H1 (cell line): ENCODE results near the gene MYH10. TPM values are rescaled to one million over a fixed set of nuclear protein-coding genes. Genes with fewer than 3 reads are reported as not detected.

Experiments used
- CTCF ChIA-PET: fragments of 300-600 bp; sonication (Branson Sonifier 250); formaldehyde crosslinking; loops from one replicate; lab custom pipeline; 2021; ENCODE audit not compliant: partially characterized antibody; lab: Charles Lee
- POLR2A ChIA-PET: fragments of 300-600 bp; sonication (Branson Sonifier 250); formaldehyde crosslinking; loops from one replicate; lab custom pipeline; 2021; ENCODE audit warnings: inconsistent platforms; ENCODE audit not compliant: partially characterized antibody; lab: Charles Lee
- DNase-seq, 2 experiments: peaks; one replicate each; pipeline versions ENCODE4 v3.0.0 to v3.0.0-alpha.2; 2010 to 2022; ENCODE audit warnings: low spot score in 2 of 2, low read depth in 1 of 2, mixed read lengths in 1 of 2
- FAIRE-seq: peaks from 2 replicates; lab custom pipeline; 2011; peaks lifted over from hg19 to GRCh38; lab: Jason Lieb, UNC
- H2AFZ ChIP-seq: 2 replicates; pipeline ENCODE4 v1.8.1; 2012; ENCODE audit warnings: low read length, inconsistent platforms
- H2AK5ac ChIP-seq: 2 replicates; pipeline ENCODE4 v1.6.1; 2013; ENCODE audit warnings: low read depth, low read length
- H2BK120ac ChIP-seq: replicated peaks from 2 replicates; pipeline ENCODE3; 2013; ENCODE audit warnings: low read depth, low read length, inconsistent platforms
- H2BK12ac ChIP-seq: 2 replicates; pipeline ENCODE4 v1.6.1; 2013; ENCODE audit warnings: low read depth, low read length
- H2BK15ac ChIP-seq: 2 replicates; pipeline ENCODE4 v1.6.1; 2013; ENCODE audit warnings: low read length
- H2BK20ac ChIP-seq: 2 replicates; pipeline ENCODE4 v1.6.1; 2013; ENCODE audit warnings: low read length
- H2BK5ac ChIP-seq: 2 replicates; pipeline ENCODE4 v1.6.1; 2013; ENCODE audit warnings: low read depth, low read length
- H3K14ac ChIP-seq: 2 replicates; pipeline ENCODE4 v1.6.1; 2013; ENCODE audit warnings: inconsistent platforms; ENCODE audit not compliant: insufficient read length
- H3K18ac ChIP-seq: 2 replicates; pipeline ENCODE4 v1.6.1; 2013; ENCODE audit warnings: low read length; ENCODE audit errors: extremely low read depth
- H3K23ac ChIP-seq: 2 replicates; pipeline ENCODE4 v1.6.1; 2013; ENCODE audit warnings: inconsistent platforms; ENCODE audit not compliant: insufficient read length
- H3K23me2 ChIP-seq: 2 replicates; pipeline ENCODE4 v1.6.1; 2013; ENCODE audit warnings: low read depth, low read length
- H3K27ac ChIP-seq: 2 replicates; pipeline ENCODE4 v1.6.1; 2011; ENCODE audit warnings: low read depth, low read length, inconsistent platforms
- H3K27me3 ChIP-seq, 4 experiments: replicated peaks in 1 of 4; 1 replicate in 1 of 4; 2 replicates in 3 of 4; pipeline versions ENCODE4 v1.6.1 to v1.8.1; 2011 to 2013; ENCODE audit warnings: low read length in 3 of 4, mild to moderate bottlenecking in 3 of 4, inconsistent platforms in 2 of 4, mixed read lengths in 2 of 4, moderate library complexity in 1 of 4; ENCODE audit not compliant: control insufficient read depth in 3 of 4, insufficient read depth in 3 of 4; ENCODE audit errors: extremely low read depth in 1 of 4
- H3K36me3 ChIP-seq, 4 experiments: 2 replicates each; pipeline versions ENCODE4 v1.6.1 to v1.8.1; 2011 to 2013; ENCODE audit warnings: mild to moderate bottlenecking in 4 of 4, low read length in 3 of 4, moderate library complexity in 2 of 4, control low read depth in 1 of 4, inconsistent platforms in 1 of 4; ENCODE audit not compliant: insufficient read depth in 4 of 4, control insufficient read depth in 2 of 4
- H3K4ac ChIP-seq: replicated peaks from 2 replicates; pipeline ENCODE3; 2013; ENCODE audit warnings: low read length, low read depth, mixed read lengths, inconsistent platforms; ENCODE audit not compliant: insufficient read length
- H3K4me1 ChIP-seq, 4 experiments: replicated peaks in 1 of 4; 1 replicate in 1 of 4; 2 replicates in 3 of 4; pipeline versions ENCODE4 v1.6.1 to v1.8.1; 2011 to 2013; ENCODE audit warnings: low read length in 3 of 4, inconsistent platforms in 2 of 4, mixed read lengths in 1 of 4; ENCODE audit not compliant: insufficient read depth in 4 of 4, control insufficient read depth in 3 of 4
- H3K4me2 ChIP-seq, 2 experiments: 2 replicates each; pipeline versions ENCODE4 v1.6.1 to v1.8.1; 2011 to 2013; ENCODE audit warnings: low read depth in 2 of 2, low read length in 2 of 2, control low read depth in 1 of 2, inconsistent platforms in 1 of 2, mild to moderate bottlenecking in 1 of 2; ENCODE audit not compliant: insufficient read depth in 1 of 2
- H3K4me3 ChIP-seq, 4 experiments: fragments of 200-600, 300-600 bp in 1 of 4; sonication (generic), shearing (Covaris generic), sonication (Bioruptor Twin) in 1 of 4; 2 replicates each; pipeline versions ENCODE4 v1.5.1 to v1.8.1; 2011 to 2016; ENCODE audit warnings: low read length in 4 of 4, low read depth in 3 of 4, control low read depth in 2 of 4, inconsistent platforms in 2 of 4, mild to moderate bottlenecking in 2 of 4, mixed read lengths in 1 of 4, moderate library complexity in 1 of 4; ENCODE audit not compliant: insufficient read depth in 2 of 4; ENCODE audit errors: extremely low read depth in 1 of 4
- H3K56ac ChIP-seq: replicated peaks from 2 replicates; pipeline ENCODE3; 2013; ENCODE audit warnings: low read depth, mild to moderate bottlenecking, mixed read lengths, low read length, inconsistent platforms; ENCODE audit not compliant: insufficient read length
- H3K79me1 ChIP-seq: 2 replicates; pipeline ENCODE4 v1.6.1; 2013; ENCODE audit warnings: low read depth, low read length, control low read depth
- H3K79me2 ChIP-seq, 2 experiments: 2 replicates each; pipeline versions ENCODE4 v1.6.1 to v1.8.1; 2012 to 2013; ENCODE audit warnings: low read length in 2 of 2, mild to moderate bottlenecking in 2 of 2, inconsistent platforms in 1 of 2; ENCODE audit not compliant: insufficient read depth in 2 of 2, control insufficient read depth in 1 of 2
- H3K9ac ChIP-seq, 4 experiments: replicated peaks in 1 of 4; 1 replicate in 1 of 4; 2 replicates in 3 of 4; pipeline versions ENCODE4 v1.6.1 to v1.8.1; 2011 to 2013; ENCODE audit warnings: low read depth in 3 of 4, low read length in 3 of 4, control low read depth in 2 of 4, mild to moderate bottlenecking in 2 of 4, moderate library complexity in 2 of 4, inconsistent platforms in 1 of 4; ENCODE audit errors: extremely low read depth in 1 of 4
- H3K9me3 ChIP-seq, 2 experiments: 2 replicates each; pipeline versions ENCODE4 v1.6.1 to v1.8.1; 2012 to 2013; ENCODE audit warnings: mild to moderate bottlenecking in 2 of 2, moderate library complexity in 2 of 2, control low read depth in 1 of 2, inconsistent platforms in 1 of 2, low read depth in 1 of 2, low read length in 1 of 2, mixed read lengths in 1 of 2; ENCODE audit not compliant: insufficient read depth in 2 of 2
- H4K20me1 ChIP-seq, 2 experiments: replicated peaks in 1 of 2; 2 replicates each; pipeline versions ENCODE3 to v1.8.1; 2011 to 2013; ENCODE audit warnings: inconsistent platforms in 2 of 2, low read length in 2 of 2, mild to moderate bottlenecking in 1 of 2; ENCODE audit not compliant: insufficient read depth in 2 of 2, control insufficient read depth in 1 of 2
- H4K5ac ChIP-seq: 2 replicates; pipeline ENCODE4 v1.6.1; 2013; ENCODE audit warnings: low read length, low read depth, mixed read lengths, inconsistent platforms; ENCODE audit not compliant: insufficient read length
- H4K8ac ChIP-seq: 2 replicates; pipeline ENCODE4 v1.8.0; 2013; ENCODE audit warnings: mild to moderate bottlenecking, moderate library complexity, low read length, inconsistent platforms; ENCODE audit not compliant: insufficient read depth; ENCODE audit errors: extremely low read depth
- H4K91ac ChIP-seq: replicated peaks from 2 replicates; pipeline ENCODE3; 2013; ENCODE audit warnings: low read length, mixed read lengths, inconsistent platforms; ENCODE audit not compliant: insufficient read length
- BACH1 ChIP-seq: IDR thresholded peaks from 2 replicates; pipeline ENCODE4 v1.6.1; 2012; ENCODE audit warnings: low read length, improper control_type of control experiment
- BCL11A ChIP-seq, 2 experiments: IDR thresholded peaks; one replicate each; pipeline ENCODE4 v1.6.1; 2011; ENCODE audit warnings: low read depth in 2 of 2, low read length in 2 of 2, mild to moderate bottlenecking in 2 of 2
- CTBP2 ChIP-seq: IDR thresholded peaks from 2 replicates; pipeline ENCODE4 v1.7.0; 2011; ENCODE audit warnings: borderline replicate concordance, mild to moderate bottlenecking, moderate library complexity, mixed read lengths, low read length; ENCODE audit not compliant: insufficient read depth, insufficient read length
- EP300 ChIP-seq, 2 experiments: IDR thresholded peaks; 1 replicate in 1 of 2; 2 replicates in 1 of 2; pipeline ENCODE4 v1.6.1; 2011 to 2012; ENCODE audit warnings: low read depth in 2 of 2, low read length in 2 of 2, mild to moderate bottlenecking in 2 of 2, borderline replicate concordance in 1 of 2, inconsistent platforms in 1 of 2, moderate library complexity in 1 of 2
- HDAC2 ChIP-seq, 2 experiments: fragments of 300-600 bp in 1 of 2; sonication (generic) in 1 of 2; IDR thresholded peaks; 2 replicates each; pipeline ENCODE4 v1.6.1; 2011 to 2012; ENCODE audit warnings: low read depth in 2 of 2, low read length in 2 of 2, mild to moderate bottlenecking in 2 of 2, moderate library complexity in 2 of 2, borderline replicate concordance in 1 of 2, inconsistent platforms in 1 of 2
- KDM1A ChIP-seq: fragments of 200-600, 300-600 bp; sonication (generic); IDR thresholded peaks from 2 replicates; pipeline ENCODE4 v1.7.1; 2016; ENCODE audit warnings: mild to moderate bottlenecking, low read length, borderline replicate concordance
- PHF8 ChIP-seq: fragments of 200-600 bp; sonication (generic); conservative IDR thresholded peaks from 2 replicates; pipeline ENCODE4 v1.7.1; 2012; ENCODE audit warnings: low read depth, mild to moderate bottlenecking, inconsistent platforms, low read length, moderate library complexity
- RAD21 ChIP-seq, 2 experiments: IDR thresholded peaks in 1 of 2; conservative IDR thresholded peaks in 1 of 2; 2 replicates each; pipeline ENCODE4 v1.6.1; 2011; ENCODE audit warnings: low read depth in 2 of 2, low read length in 2 of 2, improper control_type of control experiment in 1 of 2, inconsistent platforms in 1 of 2, mild to moderate bottlenecking in 1 of 2, moderate library complexity in 1 of 2
- RBBP5 ChIP-seq: IDR thresholded peaks from 2 replicates; pipeline ENCODE4 v1.7.1; 2012; ENCODE audit warnings: low read depth, mild to moderate bottlenecking, inconsistent platforms, low read length, moderate library complexity, borderline replicate concordance
- SIRT6 ChIP-seq: IDR thresholded peaks from one replicate; pipeline ENCODE4 v1.7.1; 2012; ENCODE audit warnings: low read length, inconsistent platforms
- SP1 ChIP-seq: IDR thresholded peaks from 2 replicates; pipeline ENCODE4 v1.6.1; 2011; ENCODE audit warnings: low read depth, low read length
- TAF1 ChIP-seq: IDR thresholded peaks from 2 replicates; pipeline ENCODE4 v1.6.1; 2011; ENCODE audit warnings: mild to moderate bottlenecking, low read depth, low read length
- TBP ChIP-seq: IDR thresholded peaks from 2 replicates; pipeline ENCODE4 v1.6.1; 2011; ENCODE audit warnings: low read depth, low read length, improper control_type of control experiment
- WGBS, 2 experiments: shearing (Covaris generic) in 1 of 2; methylation state at CpG; one replicate each; pipeline versions ENCODE4 v1.1.6 to v1.1.7; 2013 to 2015; ENCODE audit warnings: low lambda C conversion rate in 2 of 2, mixed read lengths in 2 of 2, inconsistent platforms in 1 of 2, low coverage in 1 of 2, missing lambda C conversion rate in 1 of 2; ENCODE audit not compliant: insufficient replicate concordance in 2 of 2, insufficient coverage in 1 of 2, insufficient read length in 1 of 2; ENCODE audit errors: extremely low coverage in 1 of 2, missing lambda C conversion rate in 1 of 2; 5-methylcytosine and 5-hydroxymethylcytosine counted together
- polyA plus RNA-seq, 7 experiments: library from polyadenylated mRNA; depleted of rRNA in 3 of 7; stranded (reverse) in 5 of 7; unstranded in 2 of 7; fragments of >200 nt in 5 of 7; fragments of 200-250 nt in 2 of 7; gene quantifications; 1 replicate in 5 of 7; 2 replicates in 1 of 7; 4 replicates in 1 of 7; pipeline versions ENCODE4 v1.2.1 to v1.2.3, GENCODE V29; 2011 to 2013; ENCODE audit warnings: missing spikeins in 2 of 7, mixed read lengths in 2 of 7
- total RNA-seq: library from RNA; stranded (reverse); fragmentation: NEBNext Ultra II Directional; extraction: Animal tissue kit (Norgen Biotek cat#: 25700); gene quantifications from 2 replicates; pipeline ENCODE4 v1.2.1, GENCODE V29; 2021

The MYH10 gene
- total and polyA plus RNA-seq, 2 of the 8 experiments (the other 6 are each of a cell fraction or from before 2014, with no cell fraction given), result 64.1 to 289 TPM

DNA sequence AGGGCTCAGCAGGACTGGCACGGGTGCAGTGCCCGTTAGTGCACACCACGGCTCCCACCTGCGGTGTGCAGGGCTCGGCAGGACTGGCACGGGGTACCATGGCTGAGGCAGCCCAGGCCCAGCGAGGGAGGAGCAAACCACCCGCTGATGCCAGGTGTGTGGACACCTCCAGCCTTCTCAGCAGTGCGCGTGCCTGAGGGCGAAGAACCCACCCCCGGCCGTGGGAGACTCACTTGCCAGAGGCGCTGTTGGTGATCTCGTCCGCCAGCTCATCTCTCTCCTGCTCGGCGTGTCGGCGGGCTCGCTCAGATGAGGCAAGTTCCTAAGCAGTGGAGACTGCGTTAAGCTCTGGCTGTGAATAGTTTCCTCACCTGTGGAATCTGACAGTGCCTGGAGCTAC lies 149.4 kb downstream of the MYH10 start:
- no peak overlapping the region for H3K23ac ChIP-seq
- no peak overlapping the region for H2BK15ac ChIP-seq
- H3K9ac ChIP-seq, result no peak overlapping the region
- no peak overlapping the region for H2AFZ ChIP-seq
- 93% methylated on average over 16 of the region's 22 CpGs; no CpG with 5 or more reads in 1 of the 2 experiments for WGBS, 2 experiments
- no peak overlapping the region for H3K4me2 ChIP-seq
- H2BK12ac ChIP-seq, result no peak overlapping the region
- peaks cover 58 to 96% (median 79%) of the 10 kb centered on the region in 4 experiments for H3K36me3 ChIP-seq
- no peak overlapping the region for H4K91ac ChIP-seq
- H4K20me1 ChIP-seq, result peaks cover 3 to 9% of the 10 kb centered on the region in 2 experiments
- H3K4me3 ChIP-seq, result no peak overlapping the region
- H3K27ac ChIP-seq, result no peak overlapping the region
- H3K18ac ChIP-seq, result no peak overlapping the region
- H4K8ac ChIP-seq, result 0 out of 2 replicates have a peak overlapping the region, but pooled peaks have one; percentile 64
- H2BK20ac ChIP-seq, result no peak overlapping the region
- H3K23me2 ChIP-seq, result no peaks in the 10 kb centered on the region
- no peaks in the 10 kb centered on the region; the same call in 1 of the 2 replicates for H3K79me1 ChIP-seq
- H2BK120ac ChIP-seq, result no peak overlapping the region
- no peaks in the 10 kb centered on the region for H3K79me2 ChIP-seq
- H3K4ac ChIP-seq, result no peak overlapping the region
- no peak for FAIRE-seq
- no peak overlapping the region for H2BK5ac ChIP-seq
- no peak overlapping the region for H3K56ac ChIP-seq
- no peak for TF ChIP-seq BACH1
- no peak for TF ChIP-seq RBBP5
- no peak for TF ChIP-seq TAF1
- TF ChIP-seq CTBP2, result no peak
- no peak for TF ChIP-seq SP1
- TF ChIP-seq EP300 (IDR thresholded peaks at IDR 0.05; ENCODE audit: borderline replicate concordance in 1 of 2, low read depth in 2 of 2, low read length in 2 of 2), result no peak
- no peak for TF ChIP-seq HDAC2 (IDR thresholded peaks at IDR 0.05; ENCODE audit: borderline replicate concordance in 1 of 2, low read depth in 2 of 2, low read length in 2 of 2)
- TF ChIP-seq TBP, result no peak
- no peak for TF ChIP-seq RAD21 (IDR thresholded peaks at IDR 0.05 in 1 of 2, conservative IDR thresholded peaks at IDR 0.05 in 1 of 2; ENCODE audit: low read depth in 2 of 2, low read length in 2 of 2)
- TF ChIP-seq PHF8, result no peak
- no peak for TF ChIP-seq KDM1A
- no peak for TF ChIP-seq BCL11A (IDR thresholded peaks at IDR 0.05; ENCODE audit: low read depth in 2 of 2, low read length in 2 of 2)
- no peak for TF ChIP-seq SIRT6
- no peaks in the 10 kb centered on the region for H3K4me1 ChIP-seq
- ChIA-PET POLR2A (no interaction called here), CTCF (interaction anchor here (0.6 to 1.8 kb wide), 2 partner anchors 20 to 233 kb away, joined by 3 to 4 read pairs; partner anchors contain the start of gene CTC1)
- no peak overlapping the region for H4K5ac ChIP-seq
- H2AK5ac ChIP-seq, result no peak overlapping the region
- H3K9me3 ChIP-seq, result no peaks in the 10 kb centered on the region
- H3K27me3 ChIP-seq, result no peaks in the 10 kb centered on the region
- H3K14ac ChIP-seq, result no peak overlapping the region
- no peak for DNase-seq
